ENCODE data around the gene C1QTNF2.
"Not testable (repeated sequence)": the region's sequence is repeated elsewhere in the genome, so short reads cannot be mapped to it uniquely, and the experiment has no call there.

The C1QTNF2 gene

DNA sequence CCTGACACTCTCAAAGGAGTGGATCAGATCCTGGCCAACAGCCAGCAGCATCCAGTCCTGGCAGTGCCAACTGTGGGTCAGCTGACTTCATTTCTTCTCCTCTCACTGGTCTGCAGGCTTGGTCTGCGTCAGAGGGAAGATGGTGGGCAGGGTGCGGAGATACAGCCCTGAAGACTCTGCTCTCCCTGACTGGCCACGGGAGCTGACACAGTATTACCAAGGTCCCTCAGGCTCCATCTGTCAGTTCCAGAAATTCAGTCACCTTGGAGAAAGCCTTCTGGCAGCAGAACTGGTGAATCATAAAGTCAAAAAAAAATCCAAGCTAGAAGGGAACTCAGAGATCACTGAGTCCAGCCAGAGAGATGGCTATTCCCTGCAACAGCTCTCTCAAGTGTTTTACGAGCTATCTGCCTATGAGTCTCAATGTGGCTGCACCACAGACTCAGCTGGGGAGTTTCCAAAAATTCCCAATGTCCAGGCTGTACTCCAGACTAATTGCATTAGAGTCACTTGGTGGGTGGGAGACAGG lies 27.9 kb downstream of the C1QTNF2 start:
- peak; percentile 78 for DNase-seq (ENCODE audit: low spot score)

DNA sequence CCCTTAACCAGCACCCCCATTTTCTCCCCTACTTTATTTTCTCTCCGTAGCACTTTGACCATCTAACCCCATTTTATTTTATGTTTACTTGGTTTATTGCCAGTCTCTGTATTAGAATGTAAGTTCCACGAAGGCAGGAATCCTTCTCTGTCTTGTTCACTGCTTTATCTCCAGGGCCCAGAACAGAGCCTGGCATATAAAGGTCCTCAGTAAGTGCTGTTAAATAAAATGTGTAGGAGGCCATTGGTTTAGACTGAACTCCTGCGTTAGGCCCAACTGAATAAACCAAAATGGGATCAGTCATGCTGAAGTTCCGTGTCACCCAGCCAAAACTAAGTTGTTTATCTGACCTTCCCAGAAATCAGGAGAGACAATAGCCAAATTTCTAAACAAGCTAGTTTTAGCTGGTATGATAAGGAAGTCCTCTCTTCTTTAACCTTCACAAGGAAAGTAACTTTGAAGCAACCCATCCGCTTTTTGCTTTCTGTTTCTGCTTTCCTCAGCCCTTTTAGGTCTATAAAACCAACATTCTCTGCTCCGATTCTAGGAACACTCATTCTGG lies 29.0 kb downstream of the C1QTNF2 start:
- no peak for DNase-seq (ENCODE audit: low spot score)

DNA sequence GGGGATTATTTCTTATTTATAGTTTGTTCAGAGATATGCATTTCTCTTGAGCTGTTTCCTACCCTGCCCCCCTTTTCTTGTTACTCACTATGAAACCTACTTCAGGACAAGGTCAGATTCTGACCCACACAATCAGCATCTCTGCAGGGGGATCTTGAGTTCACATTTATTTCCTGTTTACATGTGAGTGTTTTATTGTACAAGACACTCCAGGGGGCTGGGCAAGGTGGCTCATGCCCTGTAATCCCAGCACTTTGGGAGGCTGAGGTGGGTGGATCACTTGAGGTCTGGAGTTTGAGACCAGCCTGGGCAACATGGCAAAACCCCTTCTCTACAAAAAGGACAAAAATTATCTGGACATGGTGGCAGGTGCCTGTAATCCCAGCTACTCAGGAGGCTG lies 29.9 kb downstream of the C1QTNF2 start:
- not testable (repeated sequence) for DNase-seq (ENCODE audit: low spot score)

DNA sequence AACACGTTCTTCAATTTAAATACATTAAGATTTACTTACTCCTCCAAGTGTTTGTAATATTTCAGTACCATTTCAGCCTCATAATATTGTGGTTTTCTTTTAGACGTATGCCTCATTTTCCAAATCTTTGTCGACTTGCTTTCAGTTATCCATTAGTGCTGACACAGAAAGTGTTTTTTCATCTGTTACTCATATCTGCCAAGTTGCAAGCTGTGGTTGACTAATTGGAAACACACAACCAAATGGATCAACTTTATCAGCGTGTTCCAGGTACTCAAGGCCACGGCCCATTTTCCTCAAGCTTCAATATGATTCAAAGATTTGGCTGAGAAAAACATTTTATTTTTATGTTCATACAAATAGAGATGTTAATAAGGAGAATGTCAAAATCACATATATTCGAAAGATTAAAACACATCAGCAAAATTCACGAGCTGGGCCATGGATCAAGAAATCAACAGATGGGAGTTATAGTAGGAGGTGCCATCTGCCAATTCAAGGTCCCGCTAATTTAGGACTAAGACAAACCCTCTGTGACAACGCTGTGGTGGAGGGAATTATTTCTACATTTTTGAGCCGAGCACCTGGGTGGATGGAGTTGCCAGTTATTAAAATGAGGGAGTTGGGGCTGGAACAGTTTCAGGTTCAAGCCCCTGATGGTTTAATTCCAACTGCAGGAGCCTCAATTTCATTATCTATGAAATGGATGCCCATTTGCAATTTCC lies 30.9 kb downstream of the C1QTNF2 start:
- DNase-seq (ENCODE audit: low spot score), result peak; percentile 47

DNA sequence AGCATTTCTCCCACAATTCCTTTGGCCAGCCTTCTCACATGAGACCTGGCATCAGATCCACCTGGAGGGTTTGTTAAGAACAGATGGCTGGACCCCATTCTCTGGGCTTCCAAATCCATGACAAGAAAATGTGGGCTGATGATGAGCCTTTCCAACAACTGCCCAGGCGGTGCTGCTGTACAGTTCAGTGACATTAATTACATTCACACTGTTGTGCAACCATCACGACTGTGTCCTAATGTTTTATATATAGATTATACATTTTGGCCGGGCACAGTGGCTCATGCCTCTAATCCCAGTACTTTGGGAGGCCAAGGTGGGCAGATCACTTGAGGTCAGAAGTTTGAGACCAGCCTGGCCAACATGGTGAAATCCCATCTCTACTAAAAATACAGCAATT lies 35.7 kb downstream of the C1QTNF2 start:
- not testable (repeated sequence) for DNase-seq (ENCODE audit: low spot score)

DNA sequence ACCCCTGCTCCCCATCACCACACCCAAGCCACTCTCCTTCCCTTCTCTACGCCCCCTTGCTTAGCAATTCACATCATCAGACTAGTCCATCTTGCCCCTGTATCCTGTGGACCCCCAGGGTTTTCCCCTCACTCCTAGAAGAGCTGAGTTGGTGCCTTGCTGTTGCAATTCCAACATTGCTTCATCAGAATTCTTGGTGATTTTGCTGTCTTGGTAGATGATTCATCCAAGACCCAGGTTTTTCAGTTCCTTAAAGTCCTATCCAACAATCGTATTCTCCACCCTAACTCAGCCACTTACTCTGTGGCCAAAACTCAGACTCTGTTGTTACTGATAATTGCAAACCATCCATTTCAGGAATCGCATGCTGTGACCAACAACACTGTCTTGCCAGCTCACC lies 36.7 kb downstream of the C1QTNF2 start:
- peak; percentile 78 for DNase-seq (ENCODE audit: low spot score)

DNA sequence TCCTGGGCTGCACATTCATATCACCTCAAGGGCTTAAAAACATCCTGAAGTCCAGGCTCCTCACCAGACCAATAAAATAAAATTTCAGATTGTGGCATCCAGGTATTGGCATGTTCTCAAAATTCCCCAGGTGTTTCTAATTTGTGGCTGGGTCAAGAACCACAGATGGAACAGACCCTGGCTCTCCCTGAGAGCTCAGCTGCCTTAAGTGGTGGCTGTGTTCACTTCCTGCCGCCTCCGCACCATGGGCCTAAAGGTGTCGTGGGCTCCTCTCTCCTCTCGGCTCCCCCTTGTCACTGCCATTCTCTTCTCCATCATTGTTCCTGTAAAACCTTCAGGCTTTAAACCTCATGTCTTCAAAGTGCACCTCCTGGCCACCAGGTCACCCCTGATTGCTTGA lies 40.2 kb downstream of the C1QTNF2 start:
- no peak for DNase-seq (ENCODE audit: low spot score)

DNA sequence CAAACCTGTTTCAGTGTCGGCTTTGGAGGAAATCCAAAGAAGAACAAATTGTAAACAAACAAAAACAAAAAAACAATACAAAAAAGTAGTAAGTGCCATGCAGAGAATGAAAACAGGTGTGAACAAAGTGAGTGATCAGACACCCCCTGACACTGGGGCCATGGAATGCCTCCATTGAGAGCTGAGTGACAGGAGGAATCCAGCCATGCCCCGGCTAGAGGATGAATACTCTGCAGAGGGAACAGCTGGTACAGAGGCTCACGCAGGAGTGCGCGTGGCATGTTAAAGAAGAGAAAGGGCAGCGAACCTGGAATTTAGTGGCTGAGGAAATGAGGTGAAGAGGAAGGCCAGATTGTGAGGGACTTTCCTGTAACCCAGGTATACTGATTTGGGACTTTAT lies 42.6 kb downstream of the C1QTNF2 start:
- DNase-seq (ENCODE audit: low spot score), result no peak

DNA sequence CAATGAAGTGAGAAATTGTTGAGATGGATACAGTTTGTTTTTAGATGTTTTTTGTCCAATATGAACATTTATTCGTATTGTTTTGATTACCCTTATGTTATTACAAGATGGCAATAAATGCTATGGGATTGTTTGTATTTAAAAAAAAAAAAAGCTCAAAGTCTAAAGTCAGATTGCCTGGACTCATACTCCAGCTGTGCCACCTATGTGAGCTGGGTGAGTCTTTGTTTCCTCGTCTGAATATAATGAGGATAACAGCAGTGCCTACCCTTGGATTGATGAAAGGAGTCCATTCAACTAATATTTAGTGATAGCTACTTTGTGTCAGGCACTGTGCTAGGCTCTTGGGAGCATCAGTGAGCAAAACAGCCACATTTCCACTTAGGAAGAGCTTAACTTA lies 43.4 kb downstream of the C1QTNF2 start:
- no peak for DNase-seq (ENCODE audit: low spot score)

DNA sequence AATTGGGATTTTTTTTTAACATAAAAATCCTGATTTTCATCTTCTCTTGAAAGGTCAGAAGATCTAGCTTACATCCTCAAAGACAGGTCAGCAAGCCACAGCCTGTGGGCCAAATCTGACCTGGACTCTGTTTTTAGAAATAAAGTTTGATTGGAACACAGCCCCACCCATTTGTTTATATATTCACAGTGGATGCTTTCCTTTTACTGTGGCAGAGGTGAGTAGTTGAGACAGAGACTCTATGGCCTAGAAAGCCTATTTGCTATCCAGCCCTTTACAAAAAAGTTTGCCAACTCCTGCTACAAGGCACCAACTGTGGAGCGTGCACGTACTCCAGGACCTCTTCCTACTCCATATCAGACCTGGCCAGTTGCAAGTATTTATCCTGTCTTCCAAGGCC lies 44.7 kb downstream of the C1QTNF2 start:
- DNase-seq (ENCODE audit: low spot score), result no peak

DNA sequence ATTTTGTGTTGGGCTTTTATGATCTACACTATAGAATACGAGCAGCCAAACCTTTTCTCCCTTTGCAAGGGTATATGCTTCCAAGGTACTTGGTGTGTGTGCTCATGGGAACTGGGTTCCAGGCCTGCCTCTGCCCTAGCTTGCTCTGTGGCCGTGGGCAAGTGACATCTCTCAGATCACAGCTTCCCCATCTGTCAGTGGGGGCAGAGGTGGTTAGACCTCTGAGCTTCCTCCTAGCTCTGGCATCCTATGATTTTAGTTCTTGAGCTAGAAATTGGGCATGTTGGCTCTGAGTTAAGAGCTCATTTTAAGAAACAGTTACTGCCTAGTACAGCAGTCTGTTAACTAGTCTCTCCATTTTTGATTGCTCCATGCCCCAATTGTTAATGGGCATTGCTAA lies 45.5 kb downstream of the C1QTNF2 start:
- DNase-seq (ENCODE audit: low spot score), result no peak

DNA sequence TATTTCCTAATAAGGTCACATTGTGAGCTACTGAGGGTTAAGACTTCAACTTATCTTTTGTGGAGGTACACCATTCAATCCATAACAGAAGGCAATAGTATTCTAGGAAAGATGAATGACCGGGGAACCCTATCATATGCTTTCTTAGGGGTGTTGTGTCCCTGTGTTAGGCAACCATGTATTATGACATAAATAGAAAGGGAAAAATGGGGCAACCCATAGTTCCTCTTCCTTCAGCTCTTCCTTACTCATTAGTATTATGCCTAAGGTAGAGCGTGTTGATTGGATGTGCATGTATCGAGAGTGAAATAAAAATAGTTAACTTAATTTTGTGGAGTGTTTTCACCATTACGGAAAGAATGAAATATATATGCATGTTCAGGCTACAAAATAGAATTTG lies 52.0 kb downstream of the C1QTNF2 start:
- DNase-seq (ENCODE audit: low spot score), result no peak

DNA sequence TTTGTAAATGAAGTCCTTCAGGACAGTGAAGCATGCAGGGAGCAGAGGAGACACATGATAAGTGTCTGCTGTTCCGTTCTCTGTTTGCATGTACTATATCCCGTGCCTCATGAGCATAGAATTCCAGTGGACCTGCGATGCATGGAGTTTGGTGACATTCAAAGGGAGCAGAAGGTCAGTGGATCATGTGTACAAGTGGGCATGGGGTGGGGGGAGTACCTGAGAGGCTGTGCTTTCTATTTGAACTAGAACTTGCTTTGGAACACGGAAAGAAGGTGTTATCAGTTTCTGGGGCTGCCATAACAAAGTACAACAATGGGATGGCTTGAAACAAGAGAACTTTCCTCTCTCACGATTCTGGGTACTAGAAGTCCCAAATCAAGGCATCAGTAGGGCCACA lies 53.0 kb downstream of the C1QTNF2 start:
- DNase-seq (ENCODE audit: low spot score), result no peak

DNA sequence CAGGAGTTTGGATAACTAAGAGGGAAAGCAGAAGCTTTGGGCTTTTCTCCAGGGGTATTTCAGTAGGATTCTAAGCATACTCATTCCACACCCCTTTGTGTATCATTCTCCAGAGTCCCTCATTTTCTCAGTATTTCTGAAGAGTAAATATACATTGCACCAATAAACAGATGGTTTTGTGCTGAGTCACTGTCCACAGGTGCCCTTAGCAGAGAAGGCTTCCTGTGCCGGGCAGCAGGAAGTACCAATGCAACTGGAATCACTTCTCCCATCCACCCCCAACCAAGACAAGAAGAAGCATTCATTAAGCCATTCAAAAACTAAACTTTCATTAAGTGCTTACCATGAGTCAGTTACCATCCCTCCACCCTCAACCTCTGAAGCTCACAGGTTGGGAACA lies 54.5 kb downstream of the C1QTNF2 start:
- no peak for DNase-seq (ENCODE audit: low spot score)

DNA sequence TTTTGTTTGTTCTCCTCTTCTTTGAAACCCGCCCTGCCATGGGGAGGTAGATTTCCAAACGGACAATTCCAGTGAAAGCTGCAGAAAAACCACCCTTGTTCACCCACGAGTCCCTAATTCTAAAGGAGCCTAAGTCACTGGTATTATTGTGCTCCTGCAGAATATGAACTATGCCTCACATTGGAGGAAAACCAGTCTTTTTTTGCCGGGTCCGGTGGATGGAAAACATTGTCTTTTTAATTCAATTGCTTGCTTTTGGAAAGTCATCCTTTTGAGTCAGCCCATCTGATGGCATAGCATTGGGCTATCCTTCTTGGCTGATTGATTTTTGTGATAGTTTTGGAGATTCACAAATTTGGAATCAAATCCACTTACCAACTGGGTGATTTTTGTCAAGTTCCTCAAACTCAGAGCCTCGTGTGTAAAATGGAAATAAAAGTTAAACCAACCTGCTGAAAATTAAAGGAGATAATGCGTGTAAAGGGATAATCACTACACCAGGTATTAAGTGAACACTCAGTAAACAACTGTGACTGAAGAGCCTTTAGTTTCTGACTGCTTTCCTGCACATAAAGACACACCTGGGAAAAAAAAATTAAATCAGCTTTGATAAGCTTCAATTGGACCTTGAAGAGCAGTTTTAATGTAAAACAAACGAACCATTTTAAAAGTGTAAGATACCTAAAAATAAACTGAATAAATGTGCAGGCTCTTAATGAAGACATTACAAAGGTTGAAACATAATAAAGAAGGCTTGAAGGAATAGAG lies 57.3 kb downstream of the C1QTNF2 start:
- DNase-seq (ENCODE audit: low spot score), result no peak

DNA sequence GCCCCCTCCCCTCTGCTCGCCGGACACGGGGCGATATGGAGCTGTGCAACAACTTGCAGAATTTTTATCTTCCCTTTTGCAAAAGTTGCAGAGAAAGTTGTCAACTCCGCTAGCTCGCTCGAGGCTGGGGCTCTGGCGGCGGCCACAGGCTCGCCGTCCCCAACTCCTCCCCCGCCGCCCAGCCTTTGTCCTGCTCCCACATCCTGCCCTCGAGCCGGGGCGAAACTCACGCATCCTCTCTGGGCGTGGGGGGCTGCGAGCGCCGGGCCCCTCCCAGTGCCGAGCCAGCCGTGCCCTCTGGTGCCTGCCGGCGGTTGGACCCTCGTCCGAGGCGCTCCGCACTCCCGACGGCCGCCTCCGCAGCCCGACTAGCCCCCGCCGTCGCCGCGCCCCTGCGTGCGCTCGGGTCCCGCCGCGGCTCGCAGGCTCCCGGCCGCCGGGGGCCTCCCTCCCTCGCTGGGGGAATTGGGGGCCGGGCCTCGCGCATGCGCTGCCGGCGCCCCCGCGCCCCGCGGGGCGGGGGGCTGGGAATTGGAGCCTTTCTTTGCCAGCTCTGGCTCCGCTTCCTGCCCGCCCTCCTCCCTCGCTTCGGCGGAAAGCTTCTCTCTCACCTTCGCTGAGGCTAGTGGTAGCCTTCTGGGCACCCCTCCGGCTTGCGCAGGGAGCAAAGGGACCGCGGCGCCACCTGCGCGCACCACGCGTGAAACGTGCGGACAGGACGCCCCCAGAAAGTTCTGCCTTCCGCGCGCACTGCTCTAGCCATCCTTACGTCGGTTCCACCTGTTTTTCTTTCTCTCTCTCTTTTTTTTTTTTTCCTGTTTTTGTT lies 58.1 kb downstream of the C1QTNF2 start, which contains the start of gene CCNJL:
TSS of gene CCNJL (minus strand) at position 431 of the 826 bp plus-strand sequence. CDS start 641 bp downstream, outside the sequence.
- peak; percentile 52 for DNase-seq (ENCODE audit: low spot score)

DNA sequence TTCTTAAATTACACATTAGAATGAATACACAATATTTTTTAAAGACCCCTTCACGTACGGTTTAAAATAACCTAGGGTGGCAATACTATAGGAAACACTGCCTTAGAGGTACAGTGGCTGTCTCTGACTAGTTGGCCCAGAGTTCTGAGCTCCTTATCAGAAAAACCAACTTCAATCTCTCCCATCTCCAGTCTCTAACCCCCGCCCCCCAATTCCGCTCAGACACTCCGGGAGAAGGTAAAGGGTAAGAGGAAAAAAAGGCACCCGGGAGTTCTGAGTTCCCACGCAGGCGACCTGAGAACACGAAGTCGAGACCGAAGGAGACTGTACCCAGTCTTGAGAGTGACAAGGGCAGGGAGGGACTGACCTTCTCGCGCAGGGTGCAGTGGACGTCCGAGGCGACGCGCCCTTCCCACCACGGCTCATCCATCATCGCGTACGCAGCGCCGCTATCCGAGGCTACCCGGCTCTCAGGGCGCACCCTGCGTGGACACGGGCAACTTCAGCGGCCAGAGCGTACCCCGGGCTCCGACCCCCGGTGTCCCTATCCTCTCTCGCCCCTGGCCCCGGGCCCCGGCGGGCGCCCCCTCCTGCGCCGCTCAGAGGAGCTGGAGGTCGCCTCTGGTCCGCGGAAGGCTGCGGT lies 58.8 kb downstream of the C1QTNF2 start:
- peak; percentile 20 for DNase-seq (ENCODE audit: low spot score)

DNA sequence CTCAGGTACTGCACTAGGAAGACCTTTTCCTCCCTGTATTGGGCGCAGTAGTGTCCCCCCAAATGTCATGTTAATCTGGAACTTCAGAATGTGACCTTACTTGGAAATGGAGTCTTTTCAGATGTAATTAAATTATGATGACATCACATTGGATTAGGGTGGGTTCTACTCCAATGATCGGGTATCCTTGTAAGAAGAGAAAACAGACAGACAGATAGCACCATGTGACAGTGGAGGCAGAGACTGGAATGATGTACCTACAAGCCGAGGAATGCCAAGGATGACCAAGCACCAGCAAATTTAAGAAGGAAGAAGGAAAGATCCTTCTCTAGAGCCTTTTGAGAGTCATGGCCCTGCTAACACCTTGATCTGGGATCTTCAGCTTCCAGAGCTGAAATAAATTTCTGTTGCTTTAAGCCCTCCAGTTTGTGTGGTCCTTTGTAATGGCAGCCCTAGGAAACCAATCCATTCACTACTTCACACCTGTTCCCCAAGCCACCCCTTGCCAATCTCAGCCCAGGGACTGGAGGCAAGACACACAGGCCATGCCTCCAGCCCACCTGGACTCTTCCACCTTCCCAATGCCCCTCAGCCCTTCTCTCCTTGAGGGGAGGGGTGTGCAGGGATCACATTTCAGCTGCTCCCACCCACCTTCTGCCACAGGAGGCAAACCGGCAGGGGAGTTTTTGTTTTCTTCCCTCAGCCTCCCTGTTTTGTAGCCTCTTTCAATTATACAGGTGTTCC lies 59.7 kb downstream of the C1QTNF2 start:
- DNase-seq (ENCODE audit: low spot score), result no peak

DNA sequence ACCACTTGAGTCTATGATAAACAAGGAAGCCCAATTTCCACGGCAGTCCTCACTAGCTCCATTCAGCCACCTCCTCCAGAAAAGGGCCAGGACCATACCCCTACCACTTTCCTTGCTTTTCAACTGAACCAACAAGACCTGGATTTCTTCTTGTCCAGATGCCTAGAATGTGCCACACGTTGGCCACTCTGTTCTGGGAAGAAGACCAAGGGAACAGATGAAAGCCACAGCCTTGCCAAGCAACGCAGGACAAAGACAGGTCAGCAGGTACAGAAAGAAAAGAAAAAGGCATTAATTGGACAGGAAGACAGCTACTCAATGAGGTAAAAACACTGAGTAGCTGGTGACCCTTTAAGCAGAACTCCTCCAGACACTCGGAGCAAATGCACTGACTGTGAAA lies 60.3 kb downstream of the C1QTNF2 start:
- no peak for DNase-seq (ENCODE audit: low spot score)

DNA sequence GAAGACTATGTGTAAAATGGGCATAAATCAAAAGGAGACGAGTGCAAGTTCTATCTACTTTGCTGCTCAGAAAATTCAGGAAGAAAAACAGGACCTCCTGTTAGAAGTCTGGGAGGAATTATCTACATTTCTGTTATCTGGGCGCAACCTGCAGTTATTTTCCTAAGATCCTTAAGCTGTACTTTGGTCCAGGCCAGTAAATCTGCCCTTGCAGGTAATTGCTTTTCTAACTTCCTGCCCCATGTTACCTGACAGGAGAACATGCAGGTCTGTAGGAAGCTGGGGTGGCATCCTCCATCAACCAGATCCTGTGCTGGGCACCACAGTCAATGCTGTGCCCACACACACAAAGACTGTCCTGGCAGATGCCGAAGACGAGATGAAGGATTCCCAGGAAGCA lies 63.7 kb downstream of the C1QTNF2 start:
- DNase-seq (ENCODE audit: low spot score), result no peak

DNA sequence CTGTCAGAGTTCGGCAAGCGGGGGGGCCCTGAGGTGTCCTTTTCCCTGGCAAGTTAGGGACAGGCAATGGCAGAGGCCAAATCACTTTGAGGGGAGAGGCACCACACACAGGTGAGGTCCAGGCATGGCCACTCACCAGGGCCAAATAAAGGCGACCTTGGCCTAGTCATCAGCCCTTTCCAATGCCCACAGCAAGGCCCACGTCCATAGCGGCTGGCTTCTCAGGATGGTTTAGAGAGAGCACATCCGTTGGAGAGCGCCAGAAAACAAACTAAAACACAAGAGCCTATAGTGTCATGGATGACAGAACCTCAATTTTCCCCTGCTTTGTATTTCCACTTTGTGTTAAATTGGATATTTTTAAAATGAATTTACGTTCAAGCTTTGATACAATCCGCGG lies 65.1 kb downstream of the C1QTNF2 start:
- DNase-seq (ENCODE audit: low spot score), result no peak

Data from GM03348 (cell line).